ENCODE data around the gene PRSS38.

GRCh38 chr1:227791425-227792143 is 23.9 kb upstream of the PRSS38 start:
- TF ChIP-seq CTCF (IDR thresholded peaks at IDR 0.05 in 2 of 3, conservative IDR thresholded peaks at IDR 0.05 in 1 of 3; ENCODE audit: borderline replicate concordance in 1 of 3, insufficient read depth in 1 of 3, low read depth in 2 of 3, low read length in 2 of 3), result no peak
- TF ChIP-seq ZFX (IDR thresholded peaks at IDR 0.05), result no peak
- TF ChIP-seq POLR2AphosphoS5 (IDR thresholded peaks at IDR 0.05; ENCODE audit: low read depth, low read length), result no peak
- no peak for TF ChIP-seq MAX (IDR thresholded peaks at IDR 0.05)
- TF ChIP-seq POLR2A (IDR thresholded peaks at IDR 0.05; ENCODE audit: borderline replicate concordance, extremely low read depth, insufficient read depth, insufficient read length), result no peak
- no peak for TF ChIP-seq CEBPB (IDR thresholded peaks at IDR 0.05; ENCODE audit: low read depth)
- no peak for TF ChIP-seq EZH2 (IDR thresholded peaks at IDR 0.05)
- no peak for TF ChIP-seq RAD21 (IDR thresholded peaks at IDR 0.05; ENCODE audit: low read depth)
